GM12892 (cell line): ENCODE measurements around the gene STK17A.

ENCODE experiments used
- POLR2A ChIP-seq: IDR thresholded peaks from 2 replicates; pipeline ENCODE4 v1.6.1; 2011; ENCODE audit warnings: low read depth, low read length, control low read depth
- POLR2AphosphoS5 ChIP-seq: IDR thresholded peaks from 2 replicates; pipeline ENCODE4 v1.6.1; 2011; ENCODE audit warnings: low read depth, low read length, control low read depth

GRCh38 chr7:43559946-43560335 lies 23.0 kb upstream of the STK17A start:
- no peak for TF ChIP-seq POLR2A
- no peak for TF ChIP-seq POLR2AphosphoS5
